H4 (cell line): ENCODE data around the gene TEP1. TPM values are rescaled to one million over a fixed set of nuclear protein-coding genes. Genes with fewer than 3 reads are reported as not detected.
A peak's percentile ranks its signal among the peaks of the same experiment; 100 is the strongest.
"Not testable (repeated sequence)": the region's sequence is repeated elsewhere in the genome, so short reads cannot be mapped to it uniquely, and the experiment has no call there.

ENCODE experiments used
- DNase-seq: peaks from one replicate; pipeline ENCODE4 v3.0.0-alpha.2; 2015; ENCODE audit warnings: low spot score
- total RNA-seq: library from RNA; depleted of rRNA; stranded (reverse); fragments of >200 nt; shearing (Covaris generic); gene quantifications from 2 replicates; pipeline ENCODE4 v1.2.3, GENCODE V29; 2014; rRNA removed

The TEP1 gene
- total RNA-seq, 1 experiment from 2014 or later = 10.6 TPM

GRCh38 chr14:20343092-20343861, 70.0 kb downstream of the TEP1 start, which contains the start of gene PARP2:
Gene PARP2 (plus strand): TSS chr14:20343635. CDS start chr14:20343642, 7 bp downstream.
- DNase-seq = peak; percentile 99

- no peak for DNase-seq
These were observed 71.7 kb downstream of the TEP1 start for GRCh38 chr14:20341646-20342045.

- DNase-seq = not testable (repeated sequence)
These were observed 72.3 kb downstream of the TEP1 start for GRCh38 chr14:20341032-20341431.

- no peak for DNase-seq
These were observed 79.3 kb downstream of the TEP1 start for GRCh38 chr14:20334017-20334416.

- no peak for DNase-seq
These were observed 79.8 kb downstream of the TEP1 start for GRCh38 chr14:20333494-20333841.

GRCh38 chr14:20332788-20333493, 80.4 kb downstream of the TEP1 start, which contains the start of gene CCNB1IP1:
Gene CCNB1IP1 (minus strand): TSS chr14:20333279. CDS start chr14:20316523, 16,756 bp downstream.
- peak; percentile 95 for DNase-seq

- no peak for DNase-seq
These were observed 80.9 kb downstream of the TEP1 start for GRCh38 chr14:20332431-20332787.

GRCh38 chr14:20331053-20331613, 82.2 kb downstream of the TEP1 start:
- DNase-seq = no peak

- no peak for DNase-seq
These were observed 83.9 kb downstream of the TEP1 start for GRCh38 chr14:20329355-20329754.

- no peak for DNase-seq
These were observed 84.6 kb downstream of the TEP1 start for GRCh38 chr14:20328705-20329104.

GRCh38 chr14:20327005-20327869, 86.1 kb downstream of the TEP1 start:
- peak; percentile 55 for DNase-seq

GRCh38 chr14:20317720-20318119, 95.6 kb downstream of the TEP1 start:
- no peak for DNase-seq

Other genes starting within 250 kb of the TEP1 start
- gene OR11G2, start 222.6 kb downstream of the TEP1 start, total RNA-seq = not detected in 2 replicates
- not detected in 2 replicates for gene OR11H6, start 189.8 kb downstream of the TEP1 start, total RNA-seq
- gene OR11H7, start 184.5 kb downstream of the TEP1 start, total RNA-seq = not detected in 2 replicates
- not detected in 2 replicates for gene OR11H4, start 174.2 kb downstream of the TEP1 start, total RNA-seq
- 18.5 and 24.2 TPM in 2 replicates for gene TTC5, start 107.5 kb downstream of the TEP1 start, total RNA-seq
- gene CCNB1IP1, start 80.2 kb downstream of the TEP1 start, total RNA-seq = 83.8 and 92.0 TPM in 2 replicates
- 21.9 and 33.6 TPM in 2 replicates for gene PARP2, start 69.9 kb downstream of the TEP1 start, total RNA-seq
- not detected in 2 replicates for gene KLHL33, start 22.7 kb upstream of the TEP1 start, total RNA-seq
- gene OSGEP, start 41.3 kb upstream of the TEP1 start, total RNA-seq = 69.6 and 83.2 TPM in 2 replicates
- 54.7 and 122 TPM in 2 replicates for gene APEX1, start 41.7 kb upstream of the TEP1 start, total RNA-seq
- gene PIP4P1, start 47.9 kb upstream of the TEP1 start, total RNA-seq = 29.5 and 32.8 TPM in 2 replicates
- gene PNP, start 55.9 kb upstream of the TEP1 start, total RNA-seq = 88.6 and 98.9 TPM in 2 replicates
- not detected in 2 replicates for gene RNASE10, start 92.0 kb upstream of the TEP1 start, total RNA-seq
- not detected in 2 replicates for gene RNASE9, start 147.5 kb upstream of the TEP1 start, total RNA-seq
- gene RNASE11, start 174.5 kb upstream of the TEP1 start, total RNA-seq = not detected in 2 replicates
- not detected in 2 replicates for gene RNASE12, start 177.9 kb upstream of the TEP1 start, total RNA-seq
- not detected in 2 replicates for gene OR6S1, start 228.2 kb upstream of the TEP1 start, total RNA-seq